Measurements from ENCODE around the gene CAPN1.

Gene CAPN1

DNA sequence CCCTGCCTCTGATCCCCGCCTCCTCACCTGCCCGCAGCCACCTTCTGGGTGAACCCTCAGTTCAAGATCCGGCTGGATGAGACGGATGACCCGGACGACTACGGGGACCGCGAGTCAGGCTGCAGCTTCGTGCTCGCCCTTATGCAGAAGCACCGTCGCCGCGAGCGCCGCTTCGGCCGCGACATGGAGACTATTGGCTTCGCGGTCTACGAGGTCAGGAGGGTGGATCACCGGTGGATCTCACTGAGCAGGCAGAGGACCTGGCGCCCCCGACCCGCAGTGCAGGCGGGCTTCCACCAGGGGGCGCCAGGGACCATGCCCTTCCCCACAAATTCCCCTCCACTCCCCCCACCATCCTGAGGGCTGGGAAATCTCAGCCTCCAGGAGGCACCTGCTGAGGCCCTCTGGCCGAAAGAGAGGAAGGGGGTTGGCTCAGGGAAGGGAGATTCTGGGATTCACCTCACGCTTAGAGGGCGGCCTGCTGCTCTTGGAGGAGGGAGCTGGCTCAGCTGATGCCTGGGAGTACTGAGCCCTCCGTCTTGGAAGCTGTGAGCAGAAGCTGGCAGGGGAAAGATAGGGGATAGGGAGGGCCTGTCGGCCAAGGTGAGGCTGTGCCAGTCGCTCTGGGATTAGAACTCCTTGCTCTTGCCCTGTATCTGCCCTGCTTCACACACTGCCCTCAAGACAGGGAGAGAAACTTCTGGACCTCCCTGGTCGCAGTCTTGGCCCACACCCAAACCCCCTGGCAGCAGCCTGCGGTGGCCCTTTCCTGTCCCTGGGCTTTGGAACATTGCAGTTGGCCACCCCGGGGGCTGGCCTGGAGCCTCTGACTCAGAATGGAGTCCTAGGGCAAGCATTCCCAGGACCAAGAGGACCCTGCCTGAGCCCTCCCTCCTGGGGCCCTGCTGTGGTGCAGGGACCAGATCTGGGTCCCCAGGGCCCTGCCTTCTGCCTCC lies 23.2 kb downstream of the CAPN1 start:
- DNase-seq, result peak; percentile 67

DNA sequence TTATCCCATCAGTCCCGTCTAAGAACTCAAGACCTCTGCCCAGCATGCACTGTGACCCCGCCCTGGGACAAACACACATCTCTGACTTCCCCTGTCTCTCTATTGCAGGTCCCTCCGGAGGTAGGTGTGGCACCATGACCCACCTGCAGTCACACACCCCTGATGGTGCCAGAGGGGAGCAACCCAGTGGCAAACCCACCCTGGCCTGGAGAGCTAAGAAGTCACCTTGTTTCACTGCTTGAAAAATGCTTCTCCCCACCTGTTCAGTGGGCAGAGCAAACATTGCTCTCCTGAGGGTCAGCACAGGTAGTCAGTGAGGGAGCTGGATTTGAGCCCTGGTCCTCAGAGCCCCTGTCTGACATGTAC lies 23.9 kb downstream of the CAPN1 start:
- DNase-seq, result no peak

DNA sequence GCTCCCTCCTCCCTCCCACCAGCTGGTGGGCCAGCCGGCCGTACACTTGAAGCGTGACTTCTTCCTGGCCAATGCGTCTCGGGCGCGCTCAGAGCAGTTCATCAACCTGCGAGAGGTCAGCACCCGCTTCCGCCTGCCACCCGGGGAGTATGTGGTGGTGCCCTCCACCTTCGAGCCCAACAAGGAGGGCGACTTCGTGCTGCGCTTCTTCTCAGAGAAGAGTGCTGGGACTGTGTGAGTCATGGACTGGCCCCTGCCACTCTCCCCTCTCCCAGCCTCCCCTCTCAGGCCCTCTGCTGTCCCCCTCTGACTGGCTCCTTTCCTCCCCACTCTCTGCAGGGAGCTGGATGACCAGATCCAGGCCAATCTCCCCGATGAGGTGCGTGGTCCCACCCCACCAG lies 24.7 kb downstream of the CAPN1 start:
- DNase-seq, result no peak

- DNase-seq, result no peak
Measured at GRCh38 chr11:65206901-65207300, 25.2 kb downstream of the CAPN1 start.

DNA sequence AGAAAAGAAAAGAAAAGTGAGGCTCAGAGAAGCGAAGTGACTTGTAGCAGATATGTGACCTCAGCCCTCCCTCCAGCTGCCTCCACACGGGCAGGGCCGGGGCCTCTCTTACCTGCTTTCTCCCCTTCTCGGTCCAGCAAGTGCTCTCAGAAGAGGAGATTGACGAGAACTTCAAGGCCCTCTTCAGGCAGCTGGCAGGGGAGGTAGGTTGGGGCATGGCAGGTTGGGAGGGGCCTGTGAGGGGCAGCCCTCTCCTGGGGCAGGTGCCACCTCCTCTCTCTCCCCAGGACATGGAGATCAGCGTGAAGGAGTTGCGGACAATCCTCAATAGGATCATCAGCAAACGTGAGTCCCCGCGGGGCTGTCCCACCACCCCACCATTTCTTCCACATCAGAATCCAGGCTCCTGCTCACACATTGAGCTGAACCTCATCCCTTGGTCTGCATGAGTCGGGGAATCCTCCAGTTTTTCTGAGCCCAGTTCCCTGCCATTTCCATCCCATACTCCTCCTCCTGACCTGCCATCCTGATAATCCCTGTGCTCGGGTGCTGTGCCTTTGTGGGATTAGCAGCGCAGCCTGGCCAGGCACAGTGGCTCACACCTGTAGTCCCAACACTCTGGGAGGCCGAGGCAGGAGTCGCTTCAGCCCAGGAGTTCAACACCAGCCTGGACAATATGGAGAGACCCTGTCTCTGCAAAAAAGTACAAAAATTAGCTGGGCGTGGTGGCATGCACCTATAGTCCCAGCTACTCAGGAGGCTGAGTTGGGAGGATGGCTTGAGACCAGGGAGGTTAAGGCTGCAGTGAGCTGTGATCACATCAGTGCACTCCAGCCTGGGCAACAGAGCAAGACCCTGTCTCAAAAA lies 26.4 kb downstream of the CAPN1 start:
- no peak for DNase-seq

DNA sequence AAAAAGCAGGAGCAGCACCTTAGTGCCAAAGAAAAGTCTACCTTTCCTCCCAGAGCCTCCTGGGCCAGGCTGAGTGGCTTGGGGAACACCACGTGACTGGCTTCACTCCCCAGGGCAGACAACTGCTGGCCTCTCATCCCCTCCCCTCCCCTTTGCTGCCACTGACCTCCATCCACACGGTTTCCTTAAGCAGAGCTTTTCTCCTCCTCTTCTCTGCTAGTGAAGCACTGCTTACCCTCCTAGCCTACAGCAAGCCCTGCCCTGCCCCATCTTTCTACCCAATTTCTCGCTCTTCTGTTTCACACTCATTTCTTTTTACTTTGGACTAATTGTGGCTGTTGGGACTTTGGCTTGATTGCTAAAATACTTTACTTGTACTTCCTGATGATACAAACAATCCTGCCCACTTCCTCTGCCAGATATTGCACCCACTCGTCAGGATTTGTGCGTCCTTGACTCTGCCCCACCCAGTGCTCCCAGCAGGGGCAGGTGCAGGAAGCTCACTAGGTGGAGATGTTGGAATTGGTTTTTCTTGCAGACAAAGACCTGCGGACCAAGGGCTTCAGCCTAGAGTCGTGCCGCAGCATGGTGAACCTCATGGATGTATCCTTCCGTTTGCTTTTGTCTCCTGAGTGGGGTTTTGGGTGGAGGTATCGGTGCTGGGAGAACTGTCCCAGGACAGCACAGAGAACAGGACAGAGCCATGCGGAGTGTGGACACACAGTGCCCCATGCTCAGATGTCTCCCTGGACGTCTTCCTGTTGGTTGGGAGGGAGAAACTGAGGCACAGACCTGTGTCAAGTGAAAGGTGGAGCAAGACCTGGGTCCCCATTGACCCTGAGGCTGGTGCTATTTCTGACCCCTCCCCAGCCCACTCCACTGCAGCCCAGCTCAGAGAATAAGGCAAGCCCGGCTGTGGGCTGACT lies 27.3 kb downstream of the CAPN1 start:
- DNase-seq, result no peak

- DNase-seq, result no peak
Measured at GRCh38 chr11:65209711-65210360, 28.1 kb downstream of the CAPN1 start.

DNA sequence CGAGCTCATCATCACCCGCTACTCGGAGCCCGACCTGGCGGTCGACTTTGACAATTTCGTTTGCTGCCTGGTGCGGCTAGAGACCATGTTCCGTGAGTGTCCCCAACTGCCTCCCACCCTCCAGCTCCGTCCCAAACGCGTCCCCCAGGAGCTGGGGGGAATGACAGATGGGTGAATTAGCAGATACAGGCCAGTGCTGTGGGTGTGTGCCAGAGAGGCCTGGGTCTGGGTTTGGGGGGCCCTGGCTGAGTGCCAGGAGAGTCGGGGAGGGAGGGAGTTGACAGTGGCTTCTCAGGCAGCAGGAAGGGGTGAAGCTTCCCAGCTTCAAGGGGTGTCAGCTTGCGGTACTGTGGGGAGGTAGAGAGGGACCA lies 28.6 kb downstream of the CAPN1 start:
- DNase-seq, result no peak

DNA sequence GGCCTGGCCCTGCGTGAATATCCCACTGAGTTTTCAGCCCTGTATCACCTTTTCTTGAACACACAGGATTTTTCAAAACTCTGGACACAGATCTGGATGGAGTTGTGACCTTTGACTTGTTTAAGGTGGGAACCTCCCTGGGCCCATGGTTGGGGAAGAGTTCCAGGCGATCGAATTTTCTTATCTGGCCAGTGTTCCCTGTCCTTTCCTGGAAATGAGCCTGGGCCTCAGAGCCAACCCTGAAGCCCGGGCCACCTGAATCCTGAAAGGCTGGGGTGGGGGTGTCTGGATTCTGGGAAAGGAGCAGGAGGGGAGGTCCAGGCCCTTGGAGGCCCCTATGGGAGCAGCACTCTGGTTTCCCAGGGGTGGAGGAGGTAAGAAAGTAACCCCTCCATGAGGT lies 29.0 kb downstream of the CAPN1 start:
- no peak for DNase-seq

DNA sequence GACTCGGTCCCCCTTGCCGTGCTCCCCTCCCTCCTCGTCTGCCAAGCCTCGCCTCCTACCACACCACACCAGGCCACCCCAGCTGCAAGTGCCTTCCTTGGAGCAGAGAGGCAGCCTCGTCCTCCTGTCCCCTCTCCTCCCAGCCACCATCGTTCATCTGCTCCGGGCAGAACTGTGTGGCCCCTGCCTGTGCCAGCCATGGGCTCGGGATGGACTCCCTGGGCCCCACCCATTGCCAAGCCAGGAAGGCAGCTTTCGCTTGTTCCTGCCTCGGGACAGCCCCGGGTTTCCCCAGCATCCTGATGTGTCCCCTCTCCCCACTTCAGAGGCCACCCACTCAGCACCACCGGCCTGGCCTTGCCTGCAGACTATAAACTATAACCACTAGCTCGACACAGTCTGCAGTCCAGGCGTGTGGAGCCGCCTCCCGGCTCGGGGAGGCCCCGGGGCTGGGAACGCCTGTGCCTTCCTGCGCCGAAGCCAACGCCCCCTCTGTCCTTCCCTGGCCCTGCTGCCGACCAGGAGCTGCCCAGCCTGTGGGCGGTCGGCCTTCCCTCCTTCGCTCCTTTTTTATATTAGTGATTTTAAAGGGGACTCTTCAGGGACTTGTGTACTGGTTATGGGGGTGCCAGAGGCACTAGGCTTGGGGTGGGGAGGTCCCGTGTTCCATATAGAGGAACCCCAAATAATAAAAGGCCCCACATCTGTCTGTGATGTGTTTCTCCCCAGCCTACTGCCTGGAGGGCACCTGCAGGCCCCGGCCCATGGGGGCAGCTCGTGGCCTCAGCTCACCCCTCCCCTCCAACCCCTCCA lies 29.8 kb downstream of the CAPN1 start:
- DNase-seq, result no peak

DNA sequence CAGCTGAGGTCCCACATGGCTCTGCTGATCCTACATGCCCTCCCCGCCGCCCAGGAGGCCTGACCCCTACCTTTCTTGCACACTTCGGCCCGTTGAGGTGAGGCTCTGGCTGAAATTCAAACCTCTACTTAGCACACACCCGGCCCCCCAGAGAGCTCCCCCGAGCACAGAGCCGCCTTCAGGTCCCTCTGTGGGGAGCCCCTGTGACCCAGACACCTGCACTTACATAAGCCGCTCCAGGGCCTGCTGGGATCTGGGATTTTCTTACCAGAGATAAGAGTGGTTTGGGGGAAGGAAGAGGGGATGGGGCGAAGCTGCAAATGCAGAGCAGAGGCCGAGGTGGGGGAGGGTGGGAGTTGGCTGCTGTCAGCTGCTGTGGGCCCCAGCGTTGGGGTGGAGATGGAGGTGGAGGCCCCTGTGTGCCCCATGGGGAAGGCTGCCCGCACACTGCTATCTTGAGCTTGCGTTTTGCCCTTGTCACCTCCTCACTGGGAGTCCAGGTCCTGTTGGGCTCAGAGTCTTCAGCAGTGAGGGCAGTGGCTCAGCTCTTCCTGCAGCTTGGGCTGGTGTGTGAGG lies 30.6 kb downstream of the CAPN1 start:
- no peak for DNase-seq

- peak; percentile 51 for DNase-seq
Measured at GRCh38 chr11:65213322-65214211, 31.8 kb downstream of the CAPN1 start.

- no peak for DNase-seq
Measured at GRCh38 chr11:65214212-65214845, 32.6 kb downstream of the CAPN1 start.

- no peak for DNase-seq
Measured at GRCh38 chr11:65215441-65216076, 33.8 kb downstream of the CAPN1 start.

DNA sequence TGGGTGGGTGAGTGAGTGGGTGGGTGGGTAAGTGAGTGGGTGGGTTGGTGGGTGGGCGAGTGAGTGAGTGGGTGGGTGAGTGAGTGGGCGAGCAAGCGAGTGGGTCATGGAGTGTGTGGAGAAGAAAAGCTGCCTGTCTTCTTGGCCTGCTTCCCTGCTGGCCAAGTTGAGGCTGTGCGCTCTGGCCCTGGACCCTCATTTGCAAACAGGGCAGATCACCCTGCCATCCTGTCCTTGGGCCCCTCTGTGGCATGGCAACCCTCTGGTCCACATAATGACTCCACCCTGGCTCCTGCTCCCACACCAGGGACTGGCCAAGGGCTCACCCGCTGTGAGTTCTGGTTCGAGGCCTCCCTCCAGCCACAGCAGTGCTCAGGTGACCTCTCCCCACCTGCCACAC lies 35.1 kb downstream of the CAPN1 start:
- no peak for DNase-seq

GRCh38 chr11:65217441-65218423 lies 36.0 kb downstream of the CAPN1 start:
- no peak for DNase-seq

- no peak for DNase-seq
Measured at GRCh38 chr11:65218446-65218845, 36.7 kb downstream of the CAPN1 start.

DNA sequence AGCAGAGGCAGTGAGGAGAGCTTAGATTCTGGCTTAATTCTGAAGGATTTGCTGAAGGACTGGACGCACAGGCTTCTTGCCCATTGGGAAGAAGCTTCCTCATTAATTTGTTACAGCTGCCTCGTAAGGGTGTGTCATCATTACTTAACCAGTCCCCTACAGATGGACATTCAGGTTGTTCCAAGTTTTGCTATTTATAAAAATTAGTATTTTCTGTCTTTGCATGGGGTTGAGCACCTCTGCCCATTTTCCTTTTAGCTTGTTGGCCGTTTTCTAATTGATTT lies 38.1 kb downstream of the CAPN1 start:
- DNase-seq, result no peak

Measured in CD4-positive, alpha-beta T cell treated with Interleukin-17A for 4 hours (primary cell).